VCaP (cell line): ENCODE data around the gene RFK.

Experiments
- H3K27ac ChIP-seq: fragments of 450-650 bp; 2 replicates; pipeline ENCODE4 v1.5.1; 2017
- TF ChIP-seq, protein P1 (sequence below): fragments of 450-650 bp; conservative IDR thresholded peaks from 2 replicates; pipeline ENCODE4 v1.5.1; 2017; ENCODE audit warnings: mild to moderate bottlenecking, moderate library complexity

RFK gene

DNA sequence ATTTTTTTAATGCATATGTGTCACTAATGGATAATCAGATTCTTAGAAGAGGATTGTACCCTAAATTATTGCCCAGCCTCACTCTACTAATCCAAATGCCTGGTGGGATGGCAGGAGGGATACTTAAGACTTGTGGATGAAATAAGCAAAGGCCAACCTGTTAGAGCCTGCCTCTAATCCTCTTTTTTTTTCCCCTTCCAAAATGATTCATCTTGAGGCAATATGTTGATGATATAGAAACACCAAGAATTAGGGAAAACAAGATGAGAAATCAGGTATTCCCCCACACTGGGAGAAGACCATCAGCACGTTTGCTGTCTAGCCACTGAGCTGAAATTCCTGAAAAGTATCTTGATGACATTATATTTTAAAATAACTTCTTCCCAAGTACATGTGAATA, 52.0 kb downstream of the RFK start:
- TF ChIP-seq, protein P1, sequence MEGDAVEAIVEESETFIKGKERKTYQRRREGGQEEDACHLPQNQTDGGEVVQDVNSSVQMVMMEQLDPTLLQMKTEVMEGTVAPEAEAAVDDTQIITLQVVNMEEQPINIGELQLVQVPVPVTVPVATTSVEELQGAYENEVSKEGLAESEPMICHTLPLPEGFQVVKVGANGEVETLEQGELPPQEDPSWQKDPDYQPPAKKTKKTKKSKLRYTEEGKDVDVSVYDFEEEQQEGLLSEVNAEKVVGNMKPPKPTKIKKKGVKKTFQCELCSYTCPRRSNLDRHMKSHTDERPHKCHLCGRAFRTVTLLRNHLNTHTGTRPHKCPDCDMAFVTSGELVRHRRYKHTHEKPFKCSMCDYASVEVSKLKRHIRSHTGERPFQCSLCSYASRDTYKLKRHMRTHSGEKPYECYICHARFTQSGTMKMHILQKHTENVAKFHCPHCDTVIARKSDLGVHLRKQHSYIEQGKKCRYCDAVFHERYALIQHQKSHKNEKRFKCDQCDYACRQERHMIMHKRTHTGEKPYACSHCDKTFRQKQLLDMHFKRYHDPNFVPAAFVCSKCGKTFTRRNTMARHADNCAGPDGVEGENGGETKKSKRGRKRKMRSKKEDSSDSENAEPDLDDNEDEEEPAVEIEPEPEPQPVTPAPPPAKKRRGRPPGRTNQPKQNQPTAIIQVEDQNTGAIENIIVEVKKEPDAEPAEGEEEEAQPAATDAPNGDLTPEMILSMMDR = no peak
- H3K27ac ChIP-seq = no peak overlapping the region

DNA sequence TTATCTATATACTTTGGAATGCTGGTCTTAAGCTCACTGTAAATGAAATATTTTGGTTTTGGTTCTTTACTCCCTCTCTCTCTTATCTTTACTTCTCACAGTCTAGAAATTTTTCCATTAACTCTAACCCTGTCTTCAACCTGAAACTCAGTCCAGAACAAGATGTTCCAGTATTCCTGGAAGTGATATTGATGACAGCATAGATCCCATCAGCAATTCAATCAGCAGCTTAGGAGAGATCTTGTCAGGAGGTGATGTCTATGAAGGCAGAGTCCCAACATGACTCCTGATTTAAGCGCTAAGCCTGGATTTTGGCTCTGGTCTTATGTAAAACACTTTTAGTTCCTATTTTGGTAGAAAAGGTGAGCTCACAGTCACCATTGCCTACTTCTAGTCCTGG, 52.6 kb downstream of the RFK start:
- H3K27ac ChIP-seq = no peak overlapping the region
- TF ChIP-seq, protein P1 = no peak

DNA sequence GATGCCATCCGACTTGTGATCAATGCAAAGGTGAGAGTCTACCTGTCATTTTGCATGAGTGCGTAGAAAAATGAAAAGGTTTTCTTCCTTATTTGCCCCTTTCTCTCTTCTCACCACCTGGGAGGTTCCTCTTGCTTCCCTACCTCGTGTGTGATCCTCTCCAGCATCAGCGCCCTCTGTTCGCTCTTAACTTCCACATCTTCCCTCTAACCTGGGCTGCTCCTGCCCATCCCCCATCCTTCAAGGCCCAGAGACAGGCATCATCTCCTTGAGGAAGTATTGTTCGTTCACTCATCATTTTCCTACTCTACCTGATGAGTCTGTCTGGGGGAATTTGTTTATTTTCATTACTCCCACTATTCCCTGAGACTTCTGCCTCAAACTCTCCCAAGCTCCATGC, 55.8 kb downstream of the RFK start:
- no peak overlapping the region for H3K27ac ChIP-seq
- TF ChIP-seq, protein P1 = no peak

DNA sequence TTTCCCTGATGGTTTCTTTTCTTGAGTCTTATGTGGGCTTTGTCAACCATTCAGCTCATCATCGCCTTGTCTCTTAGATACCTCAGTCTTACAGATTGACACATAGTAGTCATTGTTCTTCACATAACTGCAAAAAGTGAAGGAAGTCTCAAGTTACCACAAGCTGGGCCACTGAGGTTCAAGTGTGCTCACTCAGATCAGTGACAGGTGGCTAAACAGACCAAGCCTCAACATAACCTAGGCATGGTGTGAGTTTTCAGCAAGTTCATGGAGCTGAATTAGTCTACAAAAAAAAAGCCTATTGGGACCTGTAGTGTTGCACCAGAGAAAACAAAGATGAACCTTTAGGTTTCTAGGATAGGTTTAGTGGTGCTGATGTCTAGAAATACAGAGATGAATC, 58.2 kb downstream of the RFK start:
- H3K27ac ChIP-seq = no peak overlapping the region
- TF ChIP-seq, protein P1 = no peak
